ENCODE data around the gene ACAP3.

ACAP3 gene

GRCh38 chr1:1285102-1285571 lies 22.6 kb downstream of the ACAP3 start:
- no peak for DNase-seq (ENCODE audit: low spot score)

GRCh38 chr1:1284221-1285101 lies 23.3 kb downstream of the ACAP3 start:
- DNase-seq (ENCODE audit: low spot score): no peak

- no peak for DNase-seq (ENCODE audit: low spot score)
Observed at GRCh38 chr1:1283821-1284220, 23.9 kb downstream of the ACAP3 start.

GRCh38 chr1:1282998-1283397 lies 24.7 kb downstream of the ACAP3 start:
- DNase-seq (ENCODE audit: low spot score): no peak

- no peak for DNase-seq (ENCODE audit: low spot score)
Observed at GRCh38 chr1:1281533-1282321, 26.0 kb downstream of the ACAP3 start.

GRCh38 chr1:1280782-1281481 lies 26.8 kb downstream of the ACAP3 start:
- DNase-seq (ENCODE audit: low spot score): no peak

- DNase-seq (ENCODE audit: low spot score): no peak
Observed at GRCh38 chr1:1279028-1279427, 28.7 kb downstream of the ACAP3 start.

GRCh38 chr1:1278620-1279019 lies 29.1 kb downstream of the ACAP3 start:
- DNase-seq (ENCODE audit: low spot score): no peak

GRCh38 chr1:1275836-1276235 lies 31.9 kb downstream of the ACAP3 start:
- no peak for DNase-seq (ENCODE audit: low spot score)

GRCh38 chr1:1274931-1275431 lies 32.7 kb downstream of the ACAP3 start:
- DNase-seq (ENCODE audit: low spot score): no peak

- DNase-seq (ENCODE audit: low spot score): no peak
Observed at GRCh38 chr1:1274299-1274930, 33.3 kb downstream of the ACAP3 start.

- DNase-seq (ENCODE audit: low spot score): peak; percentile 93
Observed at GRCh38 chr1:1273512-1274298, 34.0 kb downstream of the ACAP3 start, which contains the start of gene UBE2J2. Gene UBE2J2, minus strand, starts transcription at chr1:1273854. Its CDS starts 5,862 bp downstream, at chr1:1267992.

- no peak for DNase-seq (ENCODE audit: low spot score)
Observed at GRCh38 chr1:1273209-1273511, 34.6 kb downstream of the ACAP3 start.

- DNase-seq (ENCODE audit: low spot score): no peak
Observed at GRCh38 chr1:1272341-1273208, 35.2 kb downstream of the ACAP3 start.

- DNase-seq (ENCODE audit: low spot score): no peak
Observed at GRCh38 chr1:1270813-1271212, 36.9 kb downstream of the ACAP3 start.

GRCh38 chr1:1268284-1268682 lies 39.4 kb downstream of the ACAP3 start:
- DNase-seq (ENCODE audit: low spot score): no peak

- no peak for DNase-seq (ENCODE audit: low spot score)
Observed at GRCh38 chr1:1267488-1268283, 40.0 kb downstream of the ACAP3 start.

GRCh38 chr1:1264868-1265272 lies 42.9 kb downstream of the ACAP3 start:
- no peak for DNase-seq (ENCODE audit: low spot score)

- DNase-seq (ENCODE audit: low spot score): no peak
Observed at GRCh38 chr1:1264026-1264425, 43.7 kb downstream of the ACAP3 start.

Measured in activated CD4-positive, alpha-beta T cell treated with anti-CD3 and anti-CD28 coated beads, Interleukin-2, Interleukin-4, amounts not matched to agents 100 ng/mL and 50 ng/mL, durations not matched to agents 16 hours and 8 hours (primary cell).